ENCODE data around the gene PCBP2.

Gene PCBP2

DNA sequence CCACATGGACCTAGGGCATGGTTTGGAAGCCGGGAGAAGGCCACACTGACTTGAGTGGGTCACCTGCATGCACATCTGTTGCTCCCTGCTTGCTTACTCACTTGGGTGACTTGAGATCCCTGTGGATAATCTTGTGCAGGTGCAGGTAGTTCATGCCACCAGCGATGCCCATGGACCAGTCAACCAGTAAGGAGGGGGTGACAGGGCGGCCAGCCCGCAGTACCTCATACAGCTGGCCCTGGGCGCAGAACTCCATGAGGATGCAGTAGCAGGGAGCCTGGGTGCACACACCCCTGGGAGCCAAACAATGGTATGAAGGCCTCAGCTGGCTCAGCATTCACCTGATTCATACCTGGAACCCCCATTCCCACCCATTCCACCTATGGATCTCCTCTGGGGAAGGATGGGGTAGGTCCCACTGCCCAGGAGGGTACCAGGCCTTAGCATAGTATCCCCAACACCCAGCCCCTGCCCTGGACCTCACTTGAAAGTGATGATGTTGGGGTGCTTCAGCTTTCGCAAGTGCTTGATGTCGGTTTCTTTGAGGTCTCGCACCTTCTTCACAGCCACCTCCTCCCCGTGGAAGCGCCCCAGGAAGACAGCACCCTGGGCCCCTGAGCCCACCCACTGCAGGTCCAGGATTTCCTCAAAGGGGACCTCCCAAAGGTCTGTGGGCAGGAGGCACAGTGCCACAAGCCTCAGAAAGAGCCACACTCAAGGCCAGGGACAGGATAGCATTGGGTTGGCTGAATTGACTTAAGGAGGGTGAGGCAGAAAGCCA lies 34.2 kb downstream of the PCBP2 start:
- no peak overlapping the region; the same call in 1 of the 2 replicates for H3K27ac ChIP-seq
- TF ChIP-seq, protein P1, sequence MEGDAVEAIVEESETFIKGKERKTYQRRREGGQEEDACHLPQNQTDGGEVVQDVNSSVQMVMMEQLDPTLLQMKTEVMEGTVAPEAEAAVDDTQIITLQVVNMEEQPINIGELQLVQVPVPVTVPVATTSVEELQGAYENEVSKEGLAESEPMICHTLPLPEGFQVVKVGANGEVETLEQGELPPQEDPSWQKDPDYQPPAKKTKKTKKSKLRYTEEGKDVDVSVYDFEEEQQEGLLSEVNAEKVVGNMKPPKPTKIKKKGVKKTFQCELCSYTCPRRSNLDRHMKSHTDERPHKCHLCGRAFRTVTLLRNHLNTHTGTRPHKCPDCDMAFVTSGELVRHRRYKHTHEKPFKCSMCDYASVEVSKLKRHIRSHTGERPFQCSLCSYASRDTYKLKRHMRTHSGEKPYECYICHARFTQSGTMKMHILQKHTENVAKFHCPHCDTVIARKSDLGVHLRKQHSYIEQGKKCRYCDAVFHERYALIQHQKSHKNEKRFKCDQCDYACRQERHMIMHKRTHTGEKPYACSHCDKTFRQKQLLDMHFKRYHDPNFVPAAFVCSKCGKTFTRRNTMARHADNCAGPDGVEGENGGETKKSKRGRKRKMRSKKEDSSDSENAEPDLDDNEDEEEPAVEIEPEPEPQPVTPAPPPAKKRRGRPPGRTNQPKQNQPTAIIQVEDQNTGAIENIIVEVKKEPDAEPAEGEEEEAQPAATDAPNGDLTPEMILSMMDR (conservative IDR thresholded peaks at IDR 0.05), result no peak

DNA sequence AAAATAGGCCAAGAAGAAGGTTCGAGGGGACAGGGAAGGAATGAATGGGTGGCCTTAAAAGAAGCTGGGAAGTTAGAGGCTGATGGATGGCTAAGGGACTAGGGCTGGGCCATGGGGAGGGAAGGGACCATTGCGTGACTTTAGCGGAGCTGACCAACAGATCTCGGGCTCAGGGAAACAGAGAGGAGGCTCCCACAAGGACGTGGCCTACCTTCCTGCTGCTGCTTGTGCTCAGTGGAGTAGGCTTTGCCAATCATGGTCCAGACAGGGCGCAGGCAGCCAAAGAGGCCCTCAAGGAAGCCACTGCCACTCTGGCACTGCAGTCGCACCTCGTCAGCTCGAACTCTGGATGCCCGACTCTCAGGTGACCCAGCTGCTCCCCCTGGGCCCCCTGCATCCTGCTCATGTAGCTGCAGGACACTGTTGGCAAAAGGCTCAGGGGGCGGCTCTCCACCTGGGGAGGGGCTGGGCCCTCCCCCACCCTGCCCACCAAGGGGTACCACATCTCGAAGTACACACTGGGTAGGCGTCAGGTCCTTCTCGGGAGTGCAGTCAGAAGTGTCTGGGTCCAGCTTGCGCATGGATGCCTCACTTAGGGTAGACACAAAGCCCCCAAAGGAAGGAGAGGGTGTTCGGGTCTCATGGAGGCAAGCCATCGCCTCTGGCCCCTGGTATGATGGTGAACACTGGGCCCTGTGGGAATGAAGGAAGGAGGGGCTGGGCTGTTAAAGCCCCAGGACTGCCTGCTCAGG lies 35.0 kb downstream of the PCBP2 start:
- TF ChIP-seq, protein P1 (conservative IDR thresholded peaks at IDR 0.05), result no peak
- no peak overlapping the region; the same call in 1 of the 2 replicates for H3K27ac ChIP-seq

DNA sequence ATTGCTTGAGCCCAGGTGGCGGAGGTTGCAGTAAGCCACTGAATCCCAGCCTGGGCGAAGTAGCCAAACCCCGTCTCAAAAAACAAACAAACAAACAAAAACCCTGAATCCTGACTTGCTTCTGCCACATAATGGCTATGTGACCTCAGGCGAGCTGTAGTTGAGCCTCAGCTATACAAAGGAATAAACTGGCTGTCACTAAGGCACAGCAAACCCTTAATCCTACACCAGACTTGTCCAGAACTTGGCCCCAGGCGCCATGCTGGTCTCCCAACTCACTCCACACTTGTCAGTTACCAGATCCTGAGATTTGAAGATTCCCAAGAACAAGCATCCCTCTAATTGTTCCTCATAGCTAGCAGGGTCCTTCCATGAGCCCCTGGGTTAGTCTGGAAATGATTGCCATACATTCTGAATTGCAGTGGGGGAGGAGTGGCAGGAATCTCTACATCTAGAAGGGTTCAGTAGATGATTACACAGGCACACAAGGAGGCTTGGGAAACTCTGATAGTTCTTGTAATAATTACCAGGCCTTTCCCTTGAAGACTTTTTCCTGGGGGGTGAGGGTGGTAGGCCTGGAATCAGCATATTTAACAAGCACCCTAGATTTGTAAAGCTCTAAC lies 37.5 kb downstream of the PCBP2 start:
- H3K27ac ChIP-seq, result no peak overlapping the region
- TF ChIP-seq, protein P1 (conservative IDR thresholded peaks at IDR 0.05), result no peak

DNA sequence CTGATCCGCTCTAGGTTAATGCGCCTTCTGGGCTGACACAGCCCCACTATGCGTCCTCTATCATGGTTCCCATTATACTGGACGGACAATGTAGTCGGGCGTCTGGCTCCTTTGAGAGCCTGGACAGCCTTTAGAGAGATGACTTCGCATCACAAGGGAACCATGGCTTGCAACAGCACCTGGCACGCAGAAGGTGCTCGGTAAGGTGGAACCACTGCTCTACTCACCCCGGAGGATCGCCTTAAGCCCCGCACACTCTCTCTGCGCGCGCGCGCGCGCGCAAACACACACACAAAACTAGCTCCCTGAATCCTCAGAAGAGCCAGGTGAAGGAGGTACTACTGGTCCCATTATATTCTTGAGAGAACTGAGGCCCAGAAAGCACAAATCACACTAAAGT lies 40.3 kb downstream of the PCBP2 start:
- peak overlapping the region; percentile 84 for H3K27ac ChIP-seq
- TF ChIP-seq, protein P1 (conservative IDR thresholded peaks at IDR 0.05), result no peak

DNA sequence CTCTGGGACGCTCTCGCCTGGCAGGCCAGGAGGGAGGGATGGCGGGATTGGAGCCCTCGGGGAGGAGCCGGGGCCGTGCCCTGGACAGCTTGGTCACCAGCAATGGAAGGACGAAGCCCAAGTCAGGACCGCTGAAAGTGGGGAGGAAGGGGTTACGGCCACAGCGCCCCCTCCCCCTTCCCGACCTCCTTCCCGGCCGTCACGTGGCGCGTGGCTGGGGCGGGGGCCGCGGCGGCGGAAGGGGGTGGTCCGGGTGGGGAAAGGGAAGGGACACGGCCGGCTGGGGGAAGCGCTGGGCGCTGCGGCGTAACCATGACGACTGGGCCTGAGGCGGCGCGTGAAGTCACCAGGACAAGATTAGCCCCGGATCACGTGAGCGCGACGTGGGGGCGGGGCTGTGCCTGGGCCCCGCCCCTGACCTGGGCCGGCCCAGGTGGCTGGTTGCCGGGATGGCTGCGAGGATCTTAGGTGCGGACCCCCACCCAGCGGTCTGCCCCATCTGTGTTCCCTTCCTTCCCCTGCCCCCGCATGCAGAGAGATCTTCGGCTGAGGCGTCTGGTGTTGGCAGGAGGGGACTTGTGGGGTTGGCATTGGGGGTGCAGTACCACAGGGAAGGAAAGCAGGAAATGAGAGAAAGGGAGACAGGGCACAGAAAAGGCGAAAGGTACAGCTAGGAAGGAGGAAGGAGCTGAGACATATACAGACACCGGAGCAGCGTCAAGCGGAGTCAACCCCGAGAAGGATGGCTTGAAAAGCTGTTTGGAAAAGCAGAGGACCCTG lies 41.1 kb downstream of the PCBP2 start:
- TF ChIP-seq, protein P1 (conservative IDR thresholded peaks at IDR 0.05), result no peak
- H3K27ac ChIP-seq, result peak overlapping the region; percentile 84

DNA sequence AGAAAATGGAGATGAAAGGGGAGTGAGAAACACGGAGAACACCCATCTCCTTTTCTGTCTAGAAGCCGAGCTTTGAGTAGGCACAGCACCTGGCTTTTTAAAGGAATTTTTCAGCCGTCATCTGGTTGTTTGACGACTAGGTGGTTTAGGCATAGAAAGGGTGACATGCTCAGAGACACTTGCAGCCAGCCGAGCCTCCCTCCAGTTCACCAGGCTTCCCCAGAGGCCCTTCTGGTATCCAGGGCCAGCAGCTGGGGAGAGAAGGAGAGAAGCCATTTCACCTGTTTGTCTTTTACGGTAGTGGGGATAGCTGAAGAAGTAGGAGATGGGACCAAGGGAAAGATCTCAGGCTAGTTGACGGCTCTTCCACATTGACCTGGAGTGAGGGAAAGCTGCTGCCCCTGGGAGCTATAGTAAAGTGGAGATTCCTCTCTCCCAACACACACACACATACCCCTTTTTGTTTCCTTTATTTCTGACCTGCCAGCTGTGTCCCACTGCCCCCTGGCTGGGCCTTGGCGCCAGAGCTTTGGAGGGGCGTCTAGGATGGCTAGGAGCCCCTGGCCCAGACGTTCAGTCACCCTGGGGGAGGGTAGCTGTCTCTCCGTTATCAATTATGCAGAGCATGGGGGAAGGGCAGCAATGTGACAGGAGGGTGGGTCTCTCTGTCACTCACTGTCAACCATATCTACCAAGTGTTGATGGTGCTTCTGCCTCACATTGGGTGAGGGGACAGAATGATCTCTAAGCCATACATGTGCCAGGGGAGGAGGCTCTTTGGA lies 41.9 kb downstream of the PCBP2 start:
- TF ChIP-seq, protein P1 (conservative IDR thresholded peaks at IDR 0.05), result no peak
- peak overlapping the region; percentile 84 for H3K27ac ChIP-seq
